K562 (cell line): Measurements from ENCODE around the gene NAA80. TPM values are rescaled to one million over a fixed set of nuclear protein-coding genes. Genes with fewer than 3 reads are reported as not detected.

Experiments
- ARHGAP35 ChIP-seq: fragments of 450-650 bp; IDR thresholded peaks from 2 replicates; pipeline ENCODE4 v1.6.1; 2018; ENCODE audit not compliant: partially characterized antibody
- CBFA2T3 ChIP-seq: fragments of 450-650 bp; IDR thresholded peaks from 2 replicates; pipeline ENCODE4 v1.6.1; 2017
- DEAF1 ChIP-seq: fragments of 450-650 bp; formaldehyde crosslinking; IDR thresholded peaks from 2 replicates; pipeline ENCODE4 v1.4.0; 2020; ENCODE audit warnings: mild to moderate bottlenecking, moderate library complexity
- MBD2 ChIP-seq: sonication (generic); IDR thresholded peaks from 2 replicates; pipeline ENCODE4 v1.6.1; 2016; ENCODE audit warnings: low read depth, borderline replicate concordance
- MEF2A ChIP-seq: IDR thresholded peaks from 2 replicates; pipeline ENCODE4 v1.6.1; 2011; ENCODE audit warnings: low read depth, mild to moderate bottlenecking, low read length, moderate library complexity; ENCODE audit not compliant: control insufficient read depth
- NCOA1 ChIP-seq: fragments of 450-650 bp; IDR thresholded peaks from 2 replicates; pipeline ENCODE4 v1.6.1; 2016; ENCODE audit warnings: low read depth
- NCOA6 ChIP-seq: fragments of 450-650 bp; IDR thresholded peaks from 2 replicates; pipeline ENCODE4 v1.6.1; 2017; ENCODE audit warnings: mild to moderate bottlenecking
- PHB2 ChIP-seq: fragments of 450-650 bp; IDR thresholded peaks from 2 replicates; pipeline ENCODE4 v1.6.1; 2017; ENCODE audit warnings: low read depth
- RB1 ChIP-seq: fragments of 450-650 bp; IDR thresholded peaks from 2 replicates; pipeline ENCODE4 v1.6.1; 2017; ENCODE audit warnings: low read depth, mild to moderate bottlenecking
- THAP7 ChIP-seq: fragments of 250-450 bp; sonication (Bioruptor Pico); IDR thresholded peaks from 2 replicates; pipeline ENCODE4 v1.5.0; 2021
- XRCC5 ChIP-seq: fragments of 200-400 bp; formaldehyde crosslinking; IDR thresholded peaks from 2 replicates; pipeline ENCODE4 v1.6.1; 2017; ENCODE audit warnings: low read depth, mild to moderate bottlenecking, low read length
- ZBTB26 ChIP-seq: fragments of 450-650 bp; formaldehyde crosslinking; IDR thresholded peaks from 2 replicates; pipeline ENCODE4 v1.4.0; 2022; ENCODE audit warnings: missing genetic modification characterization
- ZNF277 ChIP-seq: fragments of 250-450 bp; sonication (Bioruptor Pico); IDR thresholded peaks from 2 replicates; pipeline ENCODE4 v1.8.0; 2022; ENCODE audit warnings: inconsistent platforms, mild to moderate bottlenecking, moderate library complexity, borderline replicate concordance
- polyA plus RNA-seq, 8 experiments: library from polyadenylated mRNA; depleted of rRNA in 4 of 8; stranded (reverse) in 5 of 8; unstranded in 3 of 8; fragments of >200 nt; fragmentation: Nextera tagmentation in 2 of 8; fragmentation: Illumina TruSeq in 1 of 8; extraction: Ambion mirVana in 2 of 8; extraction: Trizol in 1 of 8; gene quantifications; 2 replicates each; pipeline versions ENCODE4 v1.2.1 to v1.2.3, GENCODE V29; 2011 to 2014; ENCODE audit warnings: inconsistent platforms in 1 of 8, missing spikeins in 1 of 8
- total RNA-seq, 7 experiments: library from RNA; depleted of rRNA in 6 of 7; stranded (reverse); fragments of >200 nt in 6 of 7; fragmentation: Illumina TruSeq in 2 of 7; extraction: Trizol in 2 of 7; gene quantifications; 2 replicates each; pipeline versions ENCODE4 v1.2.1 to v1.2.3, GENCODE V29; 2011 to 2021; ENCODE audit warnings: low replicate concordance in 1 of 7
- TF ChIP-seq, protein P1 (sequence below): fragments of 450-650 bp; IDR thresholded peaks from 2 replicates; pipeline ENCODE4 v1.6.1; 2017; ENCODE audit warnings: antibody characterized with exemption, mild to moderate bottlenecking
- TF ChIP-seq, protein P2 (sequence below): sonication (generic); formaldehyde crosslinking; IDR thresholded peaks from 2 replicates; pipeline ENCODE4 v1.8.0; 2022; ENCODE audit warnings: missing genetic modification reagents, mild to moderate bottlenecking, moderate library complexity, borderline replicate concordance
- TF ChIP-seq, protein P3 (sequence below): sonication (generic); formaldehyde crosslinking; IDR thresholded peaks from 2 replicates; pipeline ENCODE4 v1.8.1; 2023; ENCODE audit warnings: mild to moderate bottlenecking, missing genetic modification reagents, moderate library complexity

NAA80 gene
- total and polyA plus RNA-seq, 9 of the 15 experiments (the other 6 are each of a cell fraction or from before 2014, with no cell fraction given): 0.82 to 24.0 (median 8.6) TPM

DNA sequence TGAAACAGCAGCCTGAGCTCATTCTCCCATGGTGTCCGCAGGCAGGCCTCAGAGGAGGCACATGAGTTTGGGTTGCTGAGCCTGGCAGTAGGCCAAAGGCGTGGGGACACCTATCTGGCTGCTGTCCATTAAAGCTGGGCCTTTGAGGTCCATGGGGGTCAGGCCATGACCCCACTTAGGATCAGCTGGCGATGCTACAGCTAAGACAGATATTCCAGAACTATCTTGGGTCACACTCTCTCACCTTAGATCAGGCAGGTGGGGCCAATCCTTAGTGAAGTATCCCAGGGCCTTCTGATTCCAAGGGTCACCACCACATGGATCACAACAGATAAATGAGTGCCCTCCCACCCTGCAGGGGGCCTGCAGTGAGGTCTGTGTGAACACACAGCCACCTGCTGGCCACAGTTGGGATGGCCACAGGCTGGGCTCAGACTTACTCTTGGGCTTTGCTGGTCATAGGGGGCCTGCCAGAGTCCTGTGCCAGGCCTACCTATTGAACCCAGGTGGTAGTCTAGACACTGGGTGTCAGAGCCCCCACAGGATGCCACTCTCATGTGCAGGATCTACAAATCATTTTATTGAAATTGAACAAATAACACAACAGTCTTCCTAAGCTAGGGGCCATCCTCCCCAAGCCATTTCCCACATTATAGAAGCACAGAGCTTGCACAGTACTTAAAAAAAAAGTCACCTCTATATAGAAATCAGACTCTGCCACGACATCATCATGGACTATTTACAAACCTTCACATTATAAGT, 25.3 kb upstream of the NAA80 start (continued):
- TF ChIP-seq, protein P1, sequence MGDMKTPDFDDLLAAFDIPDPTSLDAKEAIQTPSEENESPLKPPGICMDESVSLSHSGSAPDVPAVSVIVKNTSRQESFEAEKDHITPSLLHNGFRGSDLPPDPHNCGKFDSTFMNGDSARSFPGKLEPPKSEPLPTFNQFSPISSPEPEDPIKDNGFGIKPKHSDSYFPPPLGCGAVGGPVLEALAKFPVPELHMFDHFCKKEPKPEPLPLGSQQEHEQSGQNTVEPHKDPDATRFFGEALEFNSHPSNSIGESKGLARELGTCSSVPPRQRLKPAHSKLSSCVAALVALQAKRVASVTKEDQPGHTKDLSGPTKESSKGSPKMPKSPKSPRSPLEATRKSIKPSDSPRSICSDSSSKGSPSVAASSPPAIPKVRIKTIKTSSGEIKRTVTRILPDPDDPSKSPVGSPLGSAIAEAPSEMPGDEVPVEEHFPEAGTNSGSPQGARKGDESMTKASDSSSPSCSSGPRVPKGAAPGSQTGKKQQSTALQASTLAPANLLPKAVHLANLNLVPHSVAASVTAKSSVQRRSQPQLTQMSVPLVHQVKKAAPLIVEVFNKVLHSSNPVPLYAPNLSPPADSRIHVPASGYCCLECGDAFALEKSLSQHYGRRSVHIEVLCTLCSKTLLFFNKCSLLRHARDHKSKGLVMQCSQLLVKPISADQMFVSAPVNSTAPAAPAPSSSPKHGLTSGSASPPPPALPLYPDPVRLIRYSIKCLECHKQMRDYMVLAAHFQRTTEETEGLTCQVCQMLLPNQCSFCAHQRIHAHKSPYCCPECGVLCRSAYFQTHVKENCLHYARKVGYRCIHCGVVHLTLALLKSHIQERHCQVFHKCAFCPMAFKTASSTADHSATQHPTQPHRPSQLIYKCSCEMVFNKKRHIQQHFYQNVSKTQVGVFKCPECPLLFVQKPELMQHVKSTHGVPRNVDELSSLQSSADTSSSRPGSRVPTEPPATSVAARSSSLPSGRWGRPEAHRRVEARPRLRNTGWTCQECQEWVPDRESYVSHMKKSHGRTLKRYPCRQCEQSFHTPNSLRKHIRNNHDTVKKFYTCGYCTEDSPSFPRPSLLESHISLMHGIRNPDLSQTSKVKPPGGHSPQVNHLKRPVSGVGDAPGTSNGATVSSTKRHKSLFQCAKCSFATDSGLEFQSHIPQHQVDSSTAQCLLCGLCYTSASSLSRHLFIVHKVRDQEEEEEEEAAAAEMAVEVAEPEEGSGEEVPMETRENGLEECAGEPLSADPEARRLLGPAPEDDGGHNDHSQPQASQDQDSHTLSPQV: peak; percentile 61
- TF ChIP-seq NCOA6 (no peak), THAP7 (CRISPR knock-in tag) (no peak), ZNF277 (CRISPR knock-in tag) (no peak), MBD2 (no peak), PHB2 (no peak), NCOA1 (no peak), DEAF1 (CRISPR knock-in tag) (peak; percentile 40; the same call in 1 of the 2 replicates), CBFA2T3 (peak; percentile 55), MEF2A (no peak), ARHGAP35 (no peak), XRCC5 (peak; percentile 58; the same call in 1 of the 2 replicates), RB1 (peak; percentile 52; the same call in 1 of the 2 replicates), ZBTB26 (CRISPR knock-in tag) (no peak)
- TF ChIP-seq, protein P2, sequence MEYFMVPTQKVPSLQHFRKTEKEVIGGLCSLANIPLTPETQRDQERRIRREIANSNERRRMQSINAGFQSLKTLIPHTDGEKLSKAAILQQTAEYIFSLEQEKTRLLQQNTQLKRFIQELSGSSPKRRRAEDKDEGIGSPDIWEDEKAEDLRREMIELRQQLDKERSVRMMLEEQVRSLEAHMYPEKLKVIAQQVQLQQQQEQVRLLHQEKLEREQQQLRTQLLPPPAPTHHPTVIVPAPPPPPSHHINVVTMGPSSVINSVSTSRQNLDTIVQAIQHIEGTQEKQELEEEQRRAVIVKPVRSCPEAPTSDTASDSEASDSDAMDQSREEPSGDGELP (CRISPR knock-in tag): peak; percentile 91
- TF ChIP-seq, protein P3, sequence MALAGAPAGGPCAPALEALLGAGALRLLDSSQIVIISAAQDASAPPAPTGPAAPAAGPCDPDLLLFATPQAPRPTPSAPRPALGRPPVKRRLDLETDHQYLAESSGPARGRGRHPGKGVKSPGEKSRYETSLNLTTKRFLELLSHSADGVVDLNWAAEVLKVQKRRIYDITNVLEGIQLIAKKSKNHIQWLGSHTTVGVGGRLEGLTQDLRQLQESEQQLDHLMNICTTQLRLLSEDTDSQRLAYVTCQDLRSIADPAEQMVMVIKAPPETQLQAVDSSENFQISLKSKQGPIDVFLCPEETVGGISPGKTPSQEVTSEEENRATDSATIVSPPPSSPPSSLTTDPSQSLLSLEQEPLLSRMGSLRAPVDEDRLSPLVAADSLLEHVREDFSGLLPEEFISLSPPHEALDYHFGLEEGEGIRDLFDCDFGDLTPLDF (CRISPR knock-in tag): no peak
